ENCODE results near the gene USP12. TPM values are rescaled to one million over a fixed set of nuclear protein-coding genes. Genes with fewer than 3 reads are reported as not detected.

The USP12 gene
- total RNA-seq, 5 donors from 2014 or later (not counting 1 experiment from before 2014, with no cell fraction given), result 20.9 to 43.6 (median 21.8) TPM

DNA sequence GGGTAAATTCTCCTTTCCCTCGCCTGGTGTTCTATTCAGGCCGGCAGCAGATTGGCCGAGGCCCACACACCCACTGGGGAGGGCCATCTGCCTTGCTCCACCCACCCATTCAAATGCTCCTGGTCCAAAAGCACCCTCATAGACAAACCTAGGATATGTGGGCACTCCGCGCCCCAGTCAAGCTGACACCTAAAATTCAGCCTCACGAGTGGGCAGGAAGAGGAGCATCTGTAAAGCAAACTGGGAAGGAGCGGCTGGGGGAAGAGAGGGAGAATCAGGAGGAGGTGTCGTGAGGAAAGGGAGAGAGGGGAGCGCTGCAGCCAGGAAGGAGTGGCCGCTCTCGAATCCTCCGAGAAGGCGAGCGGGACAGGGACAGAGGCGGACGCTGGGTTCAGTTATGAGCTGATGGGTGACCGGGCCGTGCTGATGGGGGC is 136.9 kb downstream of the USP12 start:
- Mint-ChIP-seq H3K36me3 (no peaks in the 10 kb centered on the region), H3K27ac (no peak overlapping the region), H3K27me3 (peaks cover 15 to 30% of the 10 kb centered on the region in 2 donors), H3K4me3 (peak overlapping the region in 2 of 3 donors; percentile 5 to 59), H3K4me1 (peaks cover 4 to 12% (median 7%) of the 10 kb centered on the region in 3 donors), H3K9me3 (no peaks in the 10 kb centered on the region)
- H3K27ac ChIP-seq (ENCODE audit: low read length), result no peak overlapping the region
- no peak overlapping the region for H3K4me3 ChIP-seq (ENCODE audit: control insufficient read depth in 1 of 2, extremely low read depth in 1 of 2, low read length in 1 of 2)
- no peaks in the 10 kb centered on the region for H3K36me3 ChIP-seq (ENCODE audit: control insufficient read depth in 2 of 2, extremely low read depth in 1 of 2, insufficient read depth in 1 of 2, low read length in 1 of 2)
- no peaks in the 10 kb centered on the region for H3K4me1 ChIP-seq (ENCODE audit: control insufficient read depth in 1 of 2, extremely low read depth in 1 of 2, insufficient read depth in 2 of 2, low read length in 2 of 2)
- WGBS (ENCODE audit: insufficient coverage), result 34% methylated on average over 16 of the region's 18 CpGs
- H3K9me3 ChIP-seq, result no peaks in the 10 kb centered on the region
- POLR2A ChIA-PET, result no interaction called here
- peaks cover 0 to 25% of the 10 kb centered on the region in 2 experiments for H3K27me3 ChIP-seq (replicated peaks in 1 of 2; ENCODE audit: control insufficient read depth in 2 of 2, extremely low read depth in 1 of 2, insufficient read depth in 2 of 2, low read length in 1 of 2)
- CTCF ChIA-PET, result no interaction called here
- ATAC-seq (replicated peaks in 1 of 4) (no peak), DNase-seq (no peak)

DNA sequence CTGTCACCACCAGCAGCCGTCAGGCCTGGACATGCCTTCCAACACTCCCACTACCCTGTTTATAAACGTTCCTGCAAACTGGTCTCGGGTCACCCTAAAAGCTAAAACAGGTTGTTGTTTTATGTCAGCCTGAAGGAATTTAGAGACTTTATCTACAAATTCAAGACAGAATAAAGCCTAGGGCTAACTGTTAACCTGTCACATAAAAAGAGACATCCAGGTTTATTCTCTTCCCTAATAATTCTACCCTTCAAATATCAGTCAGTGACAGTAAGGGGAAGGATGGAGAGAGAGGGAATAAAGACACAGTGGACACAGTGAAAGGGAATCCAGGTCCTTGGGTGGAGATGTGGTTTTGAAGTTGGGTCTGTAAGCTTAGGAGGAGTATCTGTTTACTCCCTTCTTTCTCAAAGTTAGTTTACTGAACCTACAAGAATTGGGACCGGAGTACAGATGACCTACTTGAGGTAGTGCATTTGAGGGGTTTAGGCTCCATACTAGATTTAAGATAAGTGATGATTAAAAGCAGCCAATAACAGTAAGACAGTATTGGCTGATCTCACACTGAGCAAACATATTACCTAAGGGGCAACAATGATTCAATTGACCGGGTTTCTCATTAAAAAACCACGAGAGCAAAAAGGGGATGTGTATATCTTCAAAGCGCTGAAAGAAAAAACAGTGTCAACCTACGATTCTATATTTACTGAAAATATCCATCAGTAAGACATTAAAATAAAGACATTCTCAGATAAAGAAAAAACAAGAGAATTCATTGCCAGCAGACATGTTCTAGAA is 142.7 kb downstream of the USP12 start:
- H3K4me3 Mint-ChIP-seq, result no peak overlapping the region
- 100% methylated on average over 2 of the region's 8 CpGs for WGBS (ENCODE audit: insufficient coverage)
- Histone ChIP-seq H3K4me1 (ENCODE audit: control insufficient read depth in 1 of 2, extremely low read depth in 1 of 2, insufficient read depth in 2 of 2, low read length in 2 of 2) (peaks cover 0 to 4% of the 10 kb centered on the region in 2 experiments), H3K27me3 (replicated peaks in 1 of 2; ENCODE audit: control insufficient read depth in 2 of 2, extremely low read depth in 1 of 2, insufficient read depth in 2 of 2, low read length in 1 of 2) (peaks cover 0 to 5% of the 10 kb centered on the region in 2 experiments), H3K36me3 (ENCODE audit: control insufficient read depth in 2 of 2, extremely low read depth in 1 of 2, insufficient read depth in 1 of 2, low read length in 1 of 2) (no peaks in the 10 kb centered on the region), H3K4me3 (ENCODE audit: control insufficient read depth in 1 of 2, extremely low read depth in 1 of 2, low read length in 1 of 2) (no peak overlapping the region), H3K27ac (ENCODE audit: low read length) (no peak overlapping the region), H3K9me3 (no peaks in the 10 kb centered on the region)
- no peak for DNase-seq
- H3K4me1 Mint-ChIP-seq, result no peaks in the 10 kb centered on the region
- H3K36me3 Mint-ChIP-seq, result no peaks in the 10 kb centered on the region
- no peak overlapping the region for H3K27ac Mint-ChIP-seq
- ChIA-PET CTCF (no interaction called here), POLR2A (no interaction called here)
- no peak for ATAC-seq (replicated peaks in 1 of 4)
- H3K9me3 Mint-ChIP-seq, result no peaks in the 10 kb centered on the region
- peaks cover 15 to 20% of the 10 kb centered on the region in 2 donors for H3K27me3 Mint-ChIP-seq

DNA sequence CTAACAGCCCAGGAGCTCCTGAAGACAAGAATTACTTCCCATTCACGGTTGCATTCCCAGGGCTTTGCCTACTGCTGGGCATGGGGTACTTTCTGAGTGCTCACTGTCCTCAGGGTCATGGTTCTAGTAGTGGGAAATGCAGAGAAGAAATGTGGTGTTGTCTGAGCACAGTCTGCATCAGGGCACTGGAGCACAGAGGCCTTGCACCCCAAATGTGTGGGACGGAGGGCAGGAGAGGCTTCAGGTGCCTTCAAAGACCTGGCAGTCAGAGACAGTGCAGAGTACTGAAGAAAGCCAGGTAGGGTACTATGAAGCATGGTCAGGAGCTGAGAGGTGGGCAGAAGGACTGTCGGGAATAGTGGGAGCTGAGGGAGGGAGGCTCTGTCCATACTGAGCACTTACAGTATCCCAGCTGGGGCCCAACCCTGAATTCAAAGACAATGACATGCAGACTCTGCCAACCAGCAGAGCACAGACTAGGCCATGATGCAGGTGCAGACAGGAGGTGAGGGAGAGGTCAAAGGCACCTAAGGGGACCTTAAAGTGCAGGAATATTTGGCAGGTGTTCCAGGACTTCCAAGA is 144.4 kb downstream of the USP12 start:
- Mint-ChIP-seq H3K36me3 (no peaks in the 10 kb centered on the region), H3K27ac (no peak overlapping the region), H3K4me3 (no peak overlapping the region), H3K9me3 (no peaks in the 10 kb centered on the region), H3K4me1 (no peaks in the 10 kb centered on the region), H3K27me3 (peaks cover 15 to 19% of the 10 kb centered on the region in 2 donors)
- POLR2A ChIA-PET, result no interaction called here
- Histone ChIP-seq H3K4me1 (ENCODE audit: control insufficient read depth in 1 of 2, extremely low read depth in 1 of 2, insufficient read depth in 2 of 2, low read length in 2 of 2) (peaks cover 0 to 4% of the 10 kb centered on the region in 2 experiments), H3K27me3 (replicated peaks in 1 of 2; ENCODE audit: control insufficient read depth in 2 of 2, extremely low read depth in 1 of 2, insufficient read depth in 2 of 2, low read length in 1 of 2) (peaks cover 0 to 5% of the 10 kb centered on the region in 2 experiments), H3K4me3 (ENCODE audit: control insufficient read depth in 1 of 2, extremely low read depth in 1 of 2, low read length in 1 of 2) (no peak overlapping the region), H3K9me3 (no peaks in the 10 kb centered on the region), H3K36me3 (ENCODE audit: control insufficient read depth in 2 of 2, extremely low read depth in 1 of 2, insufficient read depth in 1 of 2, low read length in 1 of 2) (no peaks in the 10 kb centered on the region), H3K27ac (ENCODE audit: low read length) (no peak overlapping the region)
- ATAC-seq (replicated peaks in 1 of 4), result no peak
- no peak for DNase-seq
- WGBS (ENCODE audit: insufficient coverage), result 89% methylated on average over 2 of the region's 3 CpGs
- CTCF ChIA-PET, result no interaction called here

DNA sequence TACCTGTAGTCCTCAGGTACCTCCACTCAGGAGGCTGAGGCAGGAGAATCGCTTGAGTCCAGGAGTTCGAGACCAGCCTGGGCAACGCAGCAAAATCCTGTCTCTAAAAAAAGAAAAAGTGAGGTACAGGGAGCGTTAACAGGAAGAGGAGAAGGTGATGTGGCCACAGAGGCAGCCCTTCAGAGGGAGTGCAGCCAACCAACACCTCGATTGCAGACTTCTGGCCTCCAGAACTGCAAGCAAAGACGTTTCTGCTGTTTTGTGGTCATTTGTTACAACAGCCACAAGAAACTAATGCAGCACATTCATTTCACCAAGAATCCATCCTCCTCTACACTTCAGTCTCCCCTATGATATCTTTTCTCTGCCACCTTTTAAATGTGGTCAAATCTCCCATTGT is 145.2 kb downstream of the USP12 start:
- Histone ChIP-seq H3K9me3 (no peaks in the 10 kb centered on the region), H3K27ac (ENCODE audit: low read length) (no peak overlapping the region), H3K4me1 (ENCODE audit: control insufficient read depth in 1 of 2, extremely low read depth in 1 of 2, insufficient read depth in 2 of 2, low read length in 2 of 2) (peaks cover 0 to 4% of the 10 kb centered on the region in 2 experiments), H3K36me3 (ENCODE audit: control insufficient read depth in 2 of 2, extremely low read depth in 1 of 2, insufficient read depth in 1 of 2, low read length in 1 of 2) (no peaks in the 10 kb centered on the region), H3K4me3 (ENCODE audit: control insufficient read depth in 1 of 2, extremely low read depth in 1 of 2, low read length in 1 of 2) (no peak overlapping the region), H3K27me3 (replicated peaks in 1 of 2; ENCODE audit: control insufficient read depth in 2 of 2, extremely low read depth in 1 of 2, insufficient read depth in 2 of 2, low read length in 1 of 2) (peaks cover 0 to 5% of the 10 kb centered on the region in 2 experiments)
- Mint-ChIP-seq H3K27ac (no peak overlapping the region), H3K27me3 (peaks cover 15 to 19% of the 10 kb centered on the region in 2 donors), H3K36me3 (no peaks in the 10 kb centered on the region), H3K9me3 (no peaks in the 10 kb centered on the region), H3K4me1 (no peaks in the 10 kb centered on the region), H3K4me3 (no peak overlapping the region)
- CTCF ChIA-PET, result no interaction called here
- ATAC-seq (replicated peaks in 1 of 4), result no peak
- DNase-seq, result no peak
- POLR2A ChIA-PET, result no interaction called here
- 52% methylated on average over 6 of the region's 6 CpGs for WGBS (ENCODE audit: insufficient coverage)

DNA sequence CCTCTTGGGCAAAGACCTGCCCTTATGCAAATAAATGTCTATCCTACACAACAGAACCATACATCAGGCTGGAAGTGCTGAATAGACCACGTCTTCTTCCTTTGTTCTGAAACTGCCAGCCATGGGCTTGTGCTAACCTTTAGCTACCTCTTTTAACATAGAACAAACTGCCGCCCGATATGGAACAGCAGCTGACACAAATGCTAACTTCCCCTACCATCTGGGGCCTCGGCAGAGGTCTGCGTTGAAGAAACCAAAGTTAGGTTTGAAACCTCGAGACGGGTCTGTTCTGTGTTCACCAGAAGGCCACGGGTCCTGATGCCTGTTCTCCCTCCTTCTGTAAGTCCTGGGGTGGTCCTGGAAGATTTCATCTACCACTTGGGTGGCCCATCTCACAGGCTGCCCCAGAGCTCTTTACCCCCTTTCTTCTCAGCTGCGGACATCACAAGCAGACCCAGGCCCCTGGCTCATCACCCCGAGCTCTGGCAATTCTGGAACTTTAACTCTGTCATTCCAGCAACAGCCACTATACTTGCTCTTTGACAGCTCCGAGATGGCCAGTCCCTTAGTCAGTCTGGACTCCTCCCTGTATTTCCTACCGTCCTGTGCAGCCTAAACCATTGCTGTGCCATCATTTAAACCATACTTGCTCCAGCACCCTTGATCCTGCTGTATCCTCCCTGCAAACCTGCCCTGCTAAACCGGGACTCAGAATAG is 146.7 kb downstream of the USP12 start:
- ChIA-PET POLR2A (no interaction called here), CTCF (no interaction called here)
- H3K27me3 Mint-ChIP-seq, result peaks cover 15 to 19% of the 10 kb centered on the region in 2 donors
- H3K27me3 ChIP-seq (replicated peaks in 1 of 2; ENCODE audit: control insufficient read depth in 2 of 2, extremely low read depth in 1 of 2, insufficient read depth in 2 of 2, low read length in 1 of 2), result peaks cover 0 to 5% of the 10 kb centered on the region in 2 experiments
- H3K27ac ChIP-seq (ENCODE audit: low read length), result no peak overlapping the region
- ATAC-seq (replicated peaks in 1 of 4), result no peak
- no peak for DNase-seq
- peaks cover 0 to 4% of the 10 kb centered on the region in 2 experiments for H3K4me1 ChIP-seq (ENCODE audit: control insufficient read depth in 1 of 2, extremely low read depth in 1 of 2, insufficient read depth in 2 of 2, low read length in 2 of 2)
- no peaks in the 10 kb centered on the region for H3K4me1 Mint-ChIP-seq
- no peaks in the 10 kb centered on the region for H3K9me3 ChIP-seq
- no peak overlapping the region for H3K27ac Mint-ChIP-seq
- H3K4me3 ChIP-seq (ENCODE audit: control insufficient read depth in 1 of 2, extremely low read depth in 1 of 2, low read length in 1 of 2), result no peak overlapping the region
- no peaks in the 10 kb centered on the region for H3K9me3 Mint-ChIP-seq
- no peaks in the 10 kb centered on the region for H3K36me3 Mint-ChIP-seq
- 77% methylated on average over 12 of the region's 13 CpGs for WGBS (ENCODE audit: insufficient coverage)
- no peaks in the 10 kb centered on the region for H3K36me3 ChIP-seq (ENCODE audit: control insufficient read depth in 2 of 2, extremely low read depth in 1 of 2, insufficient read depth in 1 of 2, low read length in 1 of 2)
- H3K4me3 Mint-ChIP-seq, result no peak overlapping the region

DNA sequence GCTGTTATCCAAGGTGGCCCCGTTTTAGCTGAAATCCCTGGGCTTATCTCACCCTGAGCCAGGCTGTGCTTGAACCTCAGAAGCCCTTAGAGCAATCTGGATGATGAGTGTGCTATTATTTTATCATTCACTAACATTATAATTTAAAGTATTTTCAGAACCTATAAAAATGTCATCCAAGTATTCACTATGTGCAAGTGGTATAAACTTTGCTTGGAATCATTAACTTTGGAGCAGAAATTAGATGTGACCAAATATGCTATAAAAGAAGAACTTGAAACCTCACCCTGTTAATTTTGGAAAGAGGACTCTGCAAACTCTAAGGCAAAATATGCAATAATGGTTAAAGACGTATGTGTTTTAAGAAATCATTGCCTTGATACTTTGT is 147.5 kb downstream of the USP12 start:
- ATAC-seq (replicated peaks in 1 of 4), result no peak
- no peaks in the 10 kb centered on the region for H3K9me3 Mint-ChIP-seq

More for the DNA sequence above, 147.5 kb downstream of the USP12 start:
- WGBS (ENCODE audit: insufficient coverage), result no CpG with 5 or more reads among the region's 2 CpGs
- no peaks in the 10 kb centered on the region for H3K9me3 ChIP-seq
- H3K27ac ChIP-seq (ENCODE audit: low read length), result no peak overlapping the region
- H3K4me3 Mint-ChIP-seq, result no peak overlapping the region
- ChIA-PET POLR2A (no interaction called here), CTCF (no interaction called here)
- H3K4me1 Mint-ChIP-seq, result no peaks in the 10 kb centered on the region
- DNase-seq, result no peak
- peaks cover 15 to 20% of the 10 kb centered on the region in 2 donors for H3K27me3 Mint-ChIP-seq
- H3K36me3 ChIP-seq (ENCODE audit: control insufficient read depth in 2 of 2, extremely low read depth in 1 of 2, insufficient read depth in 1 of 2, low read length in 1 of 2), result no peaks in the 10 kb centered on the region
- H3K4me1 ChIP-seq (ENCODE audit: control insufficient read depth in 1 of 2, extremely low read depth in 1 of 2, insufficient read depth in 2 of 2, low read length in 2 of 2), result peaks cover 0 to 4% of the 10 kb centered on the region in 2 experiments
- no peaks in the 10 kb centered on the region for H3K36me3 Mint-ChIP-seq
- H3K4me3 ChIP-seq (ENCODE audit: control insufficient read depth in 1 of 2, extremely low read depth in 1 of 2, low read length in 1 of 2), result no peak overlapping the region
- no peak overlapping the region for H3K27ac Mint-ChIP-seq
- H3K27me3 ChIP-seq (replicated peaks in 1 of 2; ENCODE audit: control insufficient read depth in 2 of 2, extremely low read depth in 1 of 2, insufficient read depth in 2 of 2, low read length in 1 of 2), result peaks cover 0 to 5% of the 10 kb centered on the region in 2 experiments
